ENCODE results near the gene SMARCD2.

DNA sequence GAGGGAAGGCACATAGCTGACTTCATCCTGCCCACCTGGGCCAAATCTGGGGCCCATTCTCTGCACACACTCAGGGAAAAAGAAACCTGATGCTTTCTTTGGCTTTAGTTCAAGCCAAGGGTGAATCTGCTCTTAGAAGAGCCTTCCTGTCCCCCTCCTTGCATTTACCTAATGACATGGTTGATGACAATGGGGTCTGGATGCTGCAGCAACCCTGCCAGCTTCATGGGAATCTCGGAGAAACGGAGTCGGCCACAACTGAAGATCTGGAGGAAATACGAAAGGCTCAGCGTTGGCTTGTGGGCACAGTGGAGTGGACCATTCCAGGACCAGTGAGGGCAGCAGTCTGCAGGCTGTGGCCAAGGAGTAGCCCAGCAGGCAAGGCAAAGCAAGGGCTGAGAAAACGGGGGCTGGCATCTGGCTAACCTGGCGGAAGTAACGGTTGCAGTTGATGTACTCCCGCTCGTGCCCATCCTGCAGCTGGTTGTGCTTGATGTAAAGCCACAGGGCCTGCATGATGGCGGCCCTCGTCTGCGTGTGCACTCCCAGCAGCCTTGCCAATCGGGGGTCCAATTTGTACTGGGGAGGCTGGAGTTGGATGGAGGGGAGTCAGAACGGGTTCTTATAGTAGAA is 8.6 kb downstream of the SMARCD2 start:
- TF ChIP-seq, protein P1, sequence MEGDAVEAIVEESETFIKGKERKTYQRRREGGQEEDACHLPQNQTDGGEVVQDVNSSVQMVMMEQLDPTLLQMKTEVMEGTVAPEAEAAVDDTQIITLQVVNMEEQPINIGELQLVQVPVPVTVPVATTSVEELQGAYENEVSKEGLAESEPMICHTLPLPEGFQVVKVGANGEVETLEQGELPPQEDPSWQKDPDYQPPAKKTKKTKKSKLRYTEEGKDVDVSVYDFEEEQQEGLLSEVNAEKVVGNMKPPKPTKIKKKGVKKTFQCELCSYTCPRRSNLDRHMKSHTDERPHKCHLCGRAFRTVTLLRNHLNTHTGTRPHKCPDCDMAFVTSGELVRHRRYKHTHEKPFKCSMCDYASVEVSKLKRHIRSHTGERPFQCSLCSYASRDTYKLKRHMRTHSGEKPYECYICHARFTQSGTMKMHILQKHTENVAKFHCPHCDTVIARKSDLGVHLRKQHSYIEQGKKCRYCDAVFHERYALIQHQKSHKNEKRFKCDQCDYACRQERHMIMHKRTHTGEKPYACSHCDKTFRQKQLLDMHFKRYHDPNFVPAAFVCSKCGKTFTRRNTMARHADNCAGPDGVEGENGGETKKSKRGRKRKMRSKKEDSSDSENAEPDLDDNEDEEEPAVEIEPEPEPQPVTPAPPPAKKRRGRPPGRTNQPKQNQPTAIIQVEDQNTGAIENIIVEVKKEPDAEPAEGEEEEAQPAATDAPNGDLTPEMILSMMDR (IDR thresholded peaks at IDR 0.05): no peak
- no peak for TF ChIP-seq POLR2A (IDR thresholded peaks at IDR 0.05)
